Measurements from ENCODE around the gene GDNF.
"Not testable (repeated sequence)": the region's sequence is repeated elsewhere in the genome, so short reads cannot be mapped to it uniquely, and the experiment has no call there.

GDNF gene

DNA sequence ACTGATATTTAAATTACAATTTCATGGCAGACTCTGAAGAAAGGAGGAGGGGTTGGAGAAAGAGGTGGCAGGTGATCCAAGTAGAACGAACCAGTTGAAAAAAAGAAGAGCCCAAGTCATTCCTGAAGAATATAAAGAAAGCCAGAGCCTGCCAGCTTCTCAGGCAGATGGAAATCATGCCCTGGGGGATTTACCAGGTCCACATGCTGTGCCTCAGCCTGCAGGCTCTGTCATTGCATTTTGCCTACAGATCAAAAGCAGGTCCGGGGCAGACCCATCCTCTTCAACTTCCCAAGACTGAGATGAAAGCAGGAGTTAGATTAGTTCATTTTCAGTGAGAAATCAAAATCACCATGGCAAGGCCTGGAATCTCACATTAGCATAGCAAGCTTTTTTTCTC, 48.5 kb downstream of the GDNF start:
- DNase-seq (ENCODE audit: low read depth, low spot score) = no peak
- H3K27ac ChIP-seq = no peak overlapping the region

DNA sequence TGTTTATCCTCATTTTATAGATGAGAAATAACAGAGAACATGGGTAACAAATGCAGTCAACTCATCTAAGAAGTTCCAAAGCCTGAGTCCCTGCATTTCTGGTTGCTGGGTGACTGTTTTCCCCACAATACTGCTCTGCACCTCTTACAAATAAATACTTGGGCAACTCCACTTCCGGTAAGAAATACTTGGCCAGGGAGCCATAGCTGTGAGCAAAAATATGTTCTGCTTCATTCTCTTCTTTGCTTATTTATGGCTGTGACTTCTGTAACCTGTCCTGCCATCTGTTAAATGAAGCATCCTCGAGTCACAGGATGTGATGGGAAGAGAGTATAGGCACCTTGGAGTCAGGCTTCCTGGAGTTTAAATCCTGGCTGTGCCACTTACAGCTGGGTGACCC, 49.9 kb downstream of the GDNF start:
- DNase-seq (ENCODE audit: low read depth, low spot score) = no peak
- no peak overlapping the region for H3K27ac ChIP-seq

GRCh38 chr5:37787742-37788141, 52.1 kb downstream of the GDNF start:
- no peak for DNase-seq (ENCODE audit: low read depth, low spot score)
- no peak overlapping the region for H3K27ac ChIP-seq

GRCh38 chr5:37786862-37787519, 52.9 kb downstream of the GDNF start:
- H3K27ac ChIP-seq = no peak overlapping the region
- DNase-seq (ENCODE audit: low read depth, low spot score) = peak; percentile 45

DNA sequence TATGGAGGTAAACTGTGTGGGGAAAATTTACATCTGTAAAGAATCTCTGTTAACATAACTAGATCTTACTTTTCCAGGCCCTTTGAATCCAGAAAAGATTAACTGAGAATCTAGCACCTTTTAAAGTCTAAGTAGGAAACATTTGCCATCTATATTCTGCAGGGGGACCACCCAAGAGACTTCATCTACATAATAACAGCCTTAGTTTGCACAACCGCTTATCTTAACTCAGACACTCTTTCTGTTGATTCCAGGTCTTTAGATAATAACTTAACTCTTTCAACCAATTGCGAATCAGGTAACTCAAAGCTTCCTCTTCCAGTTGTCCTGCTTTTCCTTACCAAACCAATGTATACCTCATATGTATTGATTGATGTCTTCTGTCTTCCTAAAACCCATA, 53.4 kb downstream of the GDNF start:
- no peak overlapping the region for H3K27ac ChIP-seq
- no peak for DNase-seq (ENCODE audit: low read depth, low spot score)

GRCh38 chr5:37781409-37781808, 58.4 kb downstream of the GDNF start:
- not testable (repeated sequence) for H3K27ac ChIP-seq; DNase-seq (ENCODE audit: low read depth, low spot score)

DNA sequence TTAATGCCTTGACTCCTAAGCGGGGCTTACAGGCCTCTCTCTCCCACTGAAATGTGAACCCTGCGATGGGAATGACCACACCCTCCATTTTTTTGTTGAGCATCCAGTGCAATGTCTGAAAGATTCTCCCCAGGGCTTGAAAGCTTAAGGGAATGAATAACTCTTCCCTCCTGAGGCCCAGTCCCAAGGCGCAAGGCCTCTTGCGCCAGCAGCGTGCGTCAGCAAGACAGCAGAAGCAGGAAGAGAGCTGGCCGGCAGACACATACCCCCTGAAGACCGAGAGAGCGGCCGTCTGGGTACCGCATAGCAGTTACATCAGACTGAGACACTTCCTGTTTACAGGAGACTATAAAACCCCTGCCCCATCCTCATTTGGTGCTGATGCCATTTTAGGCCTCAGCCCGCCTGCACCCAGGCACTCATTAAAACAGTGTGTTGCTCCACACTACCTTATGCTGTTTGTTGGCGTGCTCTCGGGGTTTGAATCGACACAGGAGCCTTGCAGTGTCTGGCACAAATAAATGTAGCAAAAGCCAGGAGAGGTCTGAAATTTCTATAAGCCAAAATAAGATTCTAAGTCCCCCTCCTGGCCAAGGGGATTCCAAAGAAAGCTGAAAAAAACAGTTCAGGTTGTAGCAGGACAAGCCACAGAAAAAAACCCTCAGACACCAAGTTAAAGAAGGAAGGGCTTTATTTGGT, 62.3 kb downstream of the GDNF start:
- no peak for DNase-seq (ENCODE audit: low read depth, low spot score)

GRCh38 chr5:37776826-37777225, 63.0 kb downstream of the GDNF start:
- no peak overlapping the region for H3K27ac ChIP-seq
- no peak for DNase-seq (ENCODE audit: low read depth, low spot score)

More for the DNA sequence above, 62.3 kb downstream of the GDNF start:
- no peak overlapping the region for H3K27ac ChIP-seq

DNA sequence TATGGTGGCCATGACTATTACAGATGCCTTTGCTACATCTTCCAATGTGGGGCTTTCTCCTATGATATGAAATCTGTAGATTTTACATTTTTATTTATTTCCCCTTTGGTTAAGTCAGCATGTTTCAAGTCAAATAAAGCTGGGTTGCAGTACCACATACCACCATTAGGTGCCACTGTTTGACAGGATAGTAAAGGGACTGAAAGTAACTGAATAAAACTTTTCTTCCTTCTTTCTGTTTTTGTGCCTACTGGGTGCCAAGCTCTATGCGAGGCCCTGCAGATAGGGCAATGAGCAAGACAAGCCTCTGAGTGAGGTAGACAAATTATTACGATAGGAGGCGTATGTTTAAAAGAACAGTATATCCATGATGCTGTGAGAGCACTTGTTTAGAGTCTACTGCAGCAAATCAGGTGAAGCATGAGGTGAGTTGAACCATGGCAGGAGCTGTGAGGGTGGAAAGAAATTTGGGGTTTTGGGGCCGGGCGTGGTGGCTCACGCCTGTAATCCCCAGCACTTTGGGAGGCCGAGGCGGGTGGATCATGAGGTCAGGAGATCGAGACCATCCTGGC, 64.8 kb downstream of the GDNF start:
- H3K27ac ChIP-seq = no peak overlapping the region
- DNase-seq (ENCODE audit: low read depth, low spot score) = no peak

DNA sequence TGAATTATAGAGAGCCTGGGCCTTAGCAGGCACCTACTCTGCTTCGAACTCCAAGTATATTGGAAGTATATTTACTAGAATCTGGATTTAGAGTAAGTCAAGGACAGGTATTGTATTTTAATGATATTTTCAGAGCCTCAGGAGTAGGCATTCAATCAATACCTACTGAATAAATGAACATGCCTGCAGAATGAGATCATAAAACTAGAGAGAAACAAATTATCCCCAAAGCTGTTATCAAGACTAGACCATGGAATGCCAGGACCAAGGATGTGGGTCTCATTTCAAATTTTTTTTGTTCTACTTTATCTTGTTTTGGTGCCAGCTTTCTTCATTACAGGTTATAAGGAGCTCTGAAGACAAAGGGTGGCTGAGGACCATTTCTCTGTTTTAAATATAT, 66.0 kb downstream of the GDNF start:
- H3K27ac ChIP-seq = no peak overlapping the region

DNA sequence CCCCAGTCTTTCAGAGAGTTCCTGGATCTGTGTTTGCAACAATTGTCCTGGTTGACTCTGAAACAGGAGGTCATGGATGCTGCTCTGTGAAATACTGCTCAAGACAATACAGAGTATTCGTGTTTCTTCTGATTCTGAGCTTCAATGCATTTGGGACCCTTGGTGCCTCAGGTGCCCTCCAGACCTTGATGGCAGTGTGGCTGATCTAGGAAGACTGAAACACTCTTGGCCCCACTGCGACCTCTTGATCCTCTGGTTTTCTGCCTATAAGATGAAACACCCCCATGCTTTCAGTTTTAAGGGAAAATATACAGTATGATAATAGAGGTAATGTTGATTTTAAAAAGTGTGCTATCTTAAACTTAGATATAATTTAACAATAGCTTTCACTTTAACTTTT, 67.6 kb downstream of the GDNF start:
- DNase-seq (ENCODE audit: low read depth, low spot score) = no peak
- peak overlapping the region; percentile 8 for H3K27ac ChIP-seq

More for the DNA sequence above, 66.0 kb downstream of the GDNF start:
- no peak for DNase-seq (ENCODE audit: low read depth, low spot score)

DNA sequence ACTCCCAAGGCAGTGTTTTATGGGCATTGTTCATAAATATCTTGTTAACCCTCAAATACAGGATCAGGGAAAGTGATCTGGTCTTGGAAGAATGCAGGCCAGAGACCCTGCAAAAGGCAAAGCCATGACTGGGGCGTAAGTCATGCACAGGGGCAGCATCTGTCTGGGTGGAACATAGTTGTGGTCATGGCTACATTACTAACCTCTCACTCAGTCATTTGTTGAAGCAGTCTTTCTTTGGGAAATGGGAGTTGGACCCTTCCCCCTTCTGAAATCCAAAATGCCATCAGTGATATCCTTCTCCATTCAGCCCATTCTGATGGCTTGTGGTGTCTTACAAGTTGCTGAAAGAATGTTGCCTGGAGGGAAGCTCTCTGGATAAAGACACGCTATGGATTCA, 68.1 kb downstream of the GDNF start:
- peak; percentile 50 for DNase-seq (ENCODE audit: low read depth, low spot score)

GRCh38 chr5:37771203-37771611, 68.6 kb downstream of the GDNF start:
- H3K27ac ChIP-seq = no peak overlapping the region
- no peak for DNase-seq (ENCODE audit: low read depth, low spot score)

More for the DNA sequence above, 68.1 kb downstream of the GDNF start:
- H3K27ac ChIP-seq = peak overlapping the region; percentile 8

GRCh38 chr5:37770786-37771185, 69.1 kb downstream of the GDNF start:
- DNase-seq (ENCODE audit: low read depth, low spot score) = no peak
- no peak overlapping the region for H3K27ac ChIP-seq

- no peak overlapping the region for H3K27ac ChIP-seq
- DNase-seq (ENCODE audit: low read depth, low spot score) = no peak
Observed at GRCh38 chr5:37769840-37770239, 70.0 kb downstream of the GDNF start.

DNA sequence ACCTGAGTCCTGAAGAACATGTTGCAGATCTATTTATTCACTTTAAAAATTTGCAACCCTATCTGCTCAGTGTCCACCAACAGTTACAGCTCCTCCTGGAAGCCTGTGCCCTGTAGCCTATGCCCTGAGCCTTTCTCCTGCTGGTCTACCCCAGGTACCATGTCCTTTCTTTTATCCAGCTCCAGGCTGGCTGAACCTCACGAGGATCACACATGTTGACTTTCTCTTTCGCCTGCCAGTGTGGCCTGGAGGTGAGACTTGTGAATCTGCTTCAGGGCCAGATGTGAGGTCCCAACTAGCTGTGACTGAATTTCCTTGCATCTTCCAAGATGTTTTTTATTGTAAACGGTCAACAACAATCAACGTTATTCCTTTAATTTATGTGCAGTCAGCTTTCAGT, 70.7 kb downstream of the GDNF start:
- DNase-seq (ENCODE audit: low read depth, low spot score) = no peak
- no peak overlapping the region for H3K27ac ChIP-seq

DNA sequence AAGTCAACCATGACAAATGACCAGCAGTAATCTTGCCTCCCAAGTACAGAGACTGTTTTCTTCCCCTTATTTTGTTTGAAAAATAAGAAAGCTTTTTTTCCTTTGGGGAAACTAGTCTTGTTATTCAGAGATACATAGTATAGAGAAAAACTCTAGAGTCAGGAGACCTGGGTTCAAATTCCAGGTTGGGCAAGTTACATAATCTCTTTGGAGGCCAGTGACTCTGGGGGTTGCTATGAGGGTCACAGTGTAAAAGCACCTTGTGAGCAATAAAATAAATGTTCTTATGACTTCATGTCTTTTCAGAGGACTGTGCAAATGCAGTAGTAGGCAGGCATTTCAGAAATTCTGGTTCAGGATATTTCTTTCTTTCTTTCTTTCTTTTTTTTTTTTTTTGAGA, 71.5 kb downstream of the GDNF start:
- DNase-seq (ENCODE audit: low read depth, low spot score) = no peak

GRCh38 chr5:37767961-37768360, 71.9 kb downstream of the GDNF start:
- no peak for DNase-seq (ENCODE audit: low read depth, low spot score)

More for the DNA sequence above, 71.5 kb downstream of the GDNF start:
- H3K27ac ChIP-seq = no peak overlapping the region

GRCh38 chr5:37767251-37767650, 72.6 kb downstream of the GDNF start:
- no peak for DNase-seq (ENCODE audit: low read depth, low spot score)
- no peak overlapping the region for H3K27ac ChIP-seq

More at GRCh38 chr5:37767961-37768360, 71.9 kb downstream of the GDNF start:
- H3K27ac ChIP-seq = no peak overlapping the region

Measured in epithelial cell of prostate (primary cell).